Duodenal mucosa (tissue), 2 donors: ENCODE measurements around the gene BORCS8.
"Not testable (repeated sequence)": the region's sequence is repeated elsewhere in the genome, so short reads cannot be mapped to it uniquely, and the experiment has no call there.

Experiments
- H3K27ac ChIP-seq: one replicate; pipeline ENCODE4 v1.7.0; 2013; ENCODE audit warnings: low read depth, low read length
- H3K27me3 ChIP-seq, 2 donors: one replicate each; pipeline ENCODE4 v1.7.0; 2013; ENCODE audit warnings: low read length in 2 of 2, control low read depth in 1 of 2; ENCODE audit not compliant: insufficient read depth in 2 of 2, control insufficient read depth in 1 of 2
- H3K36me3 ChIP-seq, 2 donors: one replicate each; pipeline ENCODE4 v1.7.0; 2013; ENCODE audit warnings: low read length in 2 of 2, control low read depth in 1 of 2; ENCODE audit not compliant: insufficient read depth in 2 of 2, control insufficient read depth in 1 of 2
- H3K4me1 ChIP-seq, 2 donors: one replicate each; pipeline ENCODE4 v1.7.0; 2013; ENCODE audit warnings: low read length in 2 of 2, control low read depth in 1 of 2; ENCODE audit not compliant: insufficient read depth in 2 of 2, control insufficient read depth in 1 of 2
- H3K4me3 ChIP-seq, 2 donors: one replicate each; pipeline ENCODE4 v1.7.0; 2013; ENCODE audit warnings: low read length in 2 of 2, low read depth in 1 of 2
- H3K9ac ChIP-seq, 2 donors: one replicate each; pipeline ENCODE4 v1.7.0; 2013; ENCODE audit warnings: low read length in 2 of 2, low read depth in 1 of 2
- H3K9me3 ChIP-seq, 2 donors: one replicate each; pipeline ENCODE4 v1.7.0; 2013; ENCODE audit warnings: low read length in 2 of 2, control low read depth in 1 of 2; ENCODE audit not compliant: control insufficient read depth in 1 of 2

BORCS8 gene

GRCh38 chr19:19227217-19227616 is 35.3 kb upstream of the BORCS8 start:
- H3K4me1 ChIP-seq = peaks cover 0 to 5% of the 10 kb centered on the region in 2 donors
- H3K9ac ChIP-seq = no peak overlapping the region
- H3K9me3 ChIP-seq = no peaks in the 10 kb centered on the region
- H3K36me3 ChIP-seq = no peaks in the 10 kb centered on the region
- no peak overlapping the region for H3K27ac ChIP-seq
- peaks cover 13 to 20% of the 10 kb centered on the region in 2 donors for H3K27me3 ChIP-seq
- no peak overlapping the region for H3K4me3 ChIP-seq

GRCh38 chr19:19226663-19227062 is 34.7 kb upstream of the BORCS8 start:
- Histone ChIP-seq H3K4me1 (peaks cover 0 to 5% of the 10 kb centered on the region in 2 donors), H3K9ac (no peak overlapping the region), H3K9me3 (no peaks in the 10 kb centered on the region), H3K27ac (no peak overlapping the region), H3K4me3 (no peak overlapping the region), H3K36me3 (no peaks in the 10 kb centered on the region), H3K27me3 (peaks cover 13 to 20% of the 10 kb centered on the region in 2 donors)

- Histone ChIP-seq H3K27me3 (peaks cover 13 to 20% of the 10 kb centered on the region in 2 donors), H3K4me1 (peaks cover 0 to 5% of the 10 kb centered on the region in 2 donors), H3K9me3 (no peaks in the 10 kb centered on the region), H3K27ac (no peak overlapping the region), H3K36me3 (no peaks in the 10 kb centered on the region), H3K9ac (no peak overlapping the region), H3K4me3 (no peak overlapping the region)
Observed at GRCh38 chr19:19226204-19226603, 34.3 kb upstream of the BORCS8 start.

DNA sequence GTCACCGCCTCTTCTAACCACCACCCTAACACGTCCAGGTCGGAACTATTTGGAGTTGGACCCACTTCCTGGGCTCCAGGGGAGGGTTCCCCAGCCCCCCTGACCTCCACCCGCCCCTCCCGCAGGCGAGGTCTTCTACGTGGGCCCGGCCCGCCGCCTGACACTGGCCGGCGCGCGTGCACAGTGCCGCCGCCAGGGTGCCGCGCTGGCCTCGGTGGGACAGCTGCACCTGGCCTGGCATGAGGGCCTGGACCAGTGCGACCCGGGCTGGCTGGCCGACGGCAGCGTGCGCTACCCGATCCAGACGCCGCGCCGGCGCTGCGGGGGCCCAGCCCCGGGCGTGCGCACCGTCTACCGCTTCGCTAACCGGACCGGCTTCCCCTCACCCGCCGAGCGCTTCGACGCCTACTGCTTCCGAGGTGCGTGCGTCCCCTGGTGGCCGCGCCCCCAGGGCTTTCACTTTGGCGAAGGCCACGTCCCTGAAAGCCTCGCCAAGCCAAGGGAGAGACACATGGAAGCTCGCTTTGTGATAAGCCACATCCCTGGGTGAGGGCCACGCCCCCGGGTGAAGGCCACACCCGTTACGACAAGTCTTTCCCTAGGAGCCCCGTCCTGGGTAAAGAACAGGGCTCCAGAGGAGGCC is 33.0 kb upstream of the BORCS8 start:
- Histone ChIP-seq H3K27ac (no peak overlapping the region), H3K36me3 (no peaks in the 10 kb centered on the region), H3K4me3 (peak overlapping the region; percentile 52 to 68), H3K9me3 (no peaks in the 10 kb centered on the region), H3K27me3 (peaks cover 13 to 20% of the 10 kb centered on the region in 2 donors), H3K9ac (no peak overlapping the region), H3K4me1 (peaks cover 0 to 5% of the 10 kb centered on the region in 2 donors)

GRCh38 chr19:19224150-19224851 is 32.3 kb upstream of the BORCS8 start:
- Histone ChIP-seq H3K4me1 (peaks cover 0 to 5% of the 10 kb centered on the region in 2 donors), H3K36me3 (no peaks in the 10 kb centered on the region), H3K9me3 (no peaks in the 10 kb centered on the region), H3K4me3 (peak overlapping the region; percentile 52 to 68), H3K9ac (no peak overlapping the region), H3K27me3 (peaks cover 13 to 20% of the 10 kb centered on the region in 2 donors), H3K27ac (no peak overlapping the region)

- Histone ChIP-seq H3K4me1 (peaks cover 0 to 5% of the 10 kb centered on the region in 2 donors), H3K27ac (no peak overlapping the region), H3K9ac (no peak overlapping the region), H3K27me3 (peaks cover 13 to 20% of the 10 kb centered on the region in 2 donors), H3K4me3 (no peak overlapping the region), H3K9me3 (no peaks in the 10 kb centered on the region), H3K36me3 (no peaks in the 10 kb centered on the region)
Observed at GRCh38 chr19:19223636-19224035, 31.7 kb upstream of the BORCS8 start.

GRCh38 chr19:19223060-19223459 is 31.1 kb upstream of the BORCS8 start:
- H3K36me3 ChIP-seq = no peaks in the 10 kb centered on the region
- H3K27ac ChIP-seq = no peak overlapping the region
- peaks cover 13 to 14% of the 10 kb centered on the region in 2 donors for H3K27me3 ChIP-seq
- H3K9me3 ChIP-seq = no peaks in the 10 kb centered on the region
- no peak overlapping the region for H3K9ac ChIP-seq
- peaks cover 0 to 5% of the 10 kb centered on the region in 2 donors for H3K4me1 ChIP-seq
- H3K4me3 ChIP-seq = no peak overlapping the region

DNA sequence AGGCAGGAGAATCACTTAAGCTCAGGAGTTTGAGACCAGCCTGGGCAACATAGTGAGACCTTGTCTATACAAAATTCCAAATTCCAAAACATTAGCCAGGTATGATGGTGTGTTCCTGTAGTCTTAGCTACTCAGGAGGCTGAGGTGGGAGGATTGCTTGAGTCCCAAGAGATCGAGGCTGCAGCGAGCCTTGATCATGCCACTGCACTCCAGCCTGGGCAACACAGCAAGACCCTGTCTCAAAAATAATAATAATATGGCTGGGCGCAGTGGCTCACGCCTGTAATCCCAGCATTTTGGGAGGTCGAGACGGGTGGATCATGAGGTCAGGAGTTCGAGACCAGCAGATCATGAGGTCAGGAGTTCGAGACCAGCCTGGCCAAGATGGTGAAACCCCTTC is 29.0 kb upstream of the BORCS8 start:
- not testable (repeated sequence) for H3K27ac ChIP-seq, H3K9ac ChIP-seq, H3K4me3 ChIP-seq, H3K36me3 ChIP-seq, H3K4me1 ChIP-seq, H3K9me3 ChIP-seq
- H3K27me3 ChIP-seq = peaks cover 10% of the 10 kb centered on the region in 2 donors

- H3K27me3 ChIP-seq = peaks cover 7 to 9% of the 10 kb centered on the region in 2 donors
- H3K27ac ChIP-seq = no peak overlapping the region
- no peak overlapping the region for H3K9ac ChIP-seq
- H3K4me1 ChIP-seq = no peaks in the 10 kb centered on the region
- no peak overlapping the region for H3K4me3 ChIP-seq
- no peaks in the 10 kb centered on the region for H3K9me3 ChIP-seq
- H3K36me3 ChIP-seq = no peaks in the 10 kb centered on the region
Observed at GRCh38 chr19:19218911-19219310, 27.0 kb upstream of the BORCS8 start.

DNA sequence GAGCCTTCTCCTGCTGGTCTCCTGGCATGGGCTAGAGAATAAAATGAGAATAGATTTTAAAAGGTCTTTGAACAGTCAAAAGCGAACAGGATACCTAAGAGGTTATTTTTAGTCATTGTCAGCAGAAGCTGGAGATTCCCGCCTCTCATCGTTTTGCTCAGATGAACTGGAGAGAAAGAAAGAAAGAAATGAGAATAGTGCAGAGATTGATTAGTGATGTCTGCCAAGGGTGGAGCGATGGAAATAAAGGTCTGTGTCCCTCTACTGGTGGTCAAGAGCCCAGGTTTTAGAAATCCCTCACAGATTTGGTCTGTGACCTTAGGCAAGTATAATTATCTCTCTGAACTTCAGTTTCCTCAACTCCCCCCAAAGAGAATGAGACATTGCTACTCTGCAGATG is 25.1 kb upstream of the BORCS8 start:
- H3K27me3 ChIP-seq = peaks cover 20 to 24% of the 10 kb centered on the region in 2 donors
- no peaks in the 10 kb centered on the region for H3K9me3 ChIP-seq
- no peaks in the 10 kb centered on the region for H3K36me3 ChIP-seq
- no peaks in the 10 kb centered on the region for H3K4me1 ChIP-seq
- no peak overlapping the region for H3K4me3 ChIP-seq
- H3K9ac ChIP-seq = no peak overlapping the region
- H3K27ac ChIP-seq = no peak overlapping the region
